Thyroid gland (tissue), 4 donors: ENCODE data around the gene AFF2.

Experiments used
- CTCF ChIP-seq, 6 experiments: fragments of 200-600 bp in 3 of 6; fragments of 450-650 bp in 3 of 6; sonication (generic) in 3 of 6; IDR thresholded peaks; one replicate each; pipeline ENCODE4 v1.5.1; 2016 to 2019; ENCODE audit warnings: antibody characterized with exemption in 6 of 6, mild to moderate bottlenecking in 2 of 6, inconsistent platforms in 1 of 6, moderate library complexity in 1 of 6
- POLR2A ChIP-seq, 2 donors: fragments of 450-650 bp; IDR thresholded peaks; one replicate each; pipeline ENCODE4 v1.6.1; 2017; ENCODE audit warnings: antibody characterized with exemption in 2 of 2, mild to moderate bottlenecking in 2 of 2, moderate library complexity in 1 of 2

- TF ChIP-seq CTCF (IDR thresholded peaks at IDR 0.05) (no peak), POLR2A (IDR thresholded peaks at IDR 0.05) (no peak)
These were observed 371.2 kb downstream of the AFF2 start for GRCh38 chrX:148871422-148872160.
